ENCODE measurements around the gene SLC35E3. TPM values are rescaled to one million over a fixed set of nuclear protein-coding genes. Genes with fewer than 3 reads are reported as not detected.

Gene SLC35E3
- total RNA-seq, 1 donor from 2014 or later, result 10.5 TPM

- Mint-ChIP-seq H3K27me3 (ENCODE audit: unreplicated experiment) (peaks cover 1% of the 10 kb centered on the region), H3K4me1 (ENCODE audit: unreplicated experiment) (peaks cover 11% of the 10 kb centered on the region), H3K27ac (ENCODE audit: unreplicated experiment) (no peak overlapping the region), H3K9me3 (ENCODE audit: unreplicated experiment) (no peaks in the 10 kb centered on the region), H3K36me3 (ENCODE audit: low read depth, unreplicated experiment) (peaks cover 10% of the 10 kb centered on the region), H3K4me3 (ENCODE audit: unreplicated experiment) (no peak overlapping the region)
- no peak for TF ChIP-seq CTCF (IDR thresholded peaks at IDR 0.05; ENCODE audit: unreplicated experiment)
- no peak for DNase-seq (ENCODE audit: low spot score)
Observed at GRCh38 chr12:68743356-68743755, 2.6 kb upstream of the SLC35E3 start.

GRCh38 chr12:68745376-68745903 is 536 bp upstream of the SLC35E3 start:
- peaks cover 11% of the 10 kb centered on the region for H3K4me1 Mint-ChIP-seq (ENCODE audit: unreplicated experiment)
- peak overlapping the region; percentile 97 for H3K4me3 Mint-ChIP-seq (ENCODE audit: unreplicated experiment)
- TF ChIP-seq CTCF (IDR thresholded peaks at IDR 0.05; ENCODE audit: unreplicated experiment), result no peak
- no peaks in the 10 kb centered on the region for H3K9me3 Mint-ChIP-seq (ENCODE audit: unreplicated experiment)
- H3K36me3 Mint-ChIP-seq (ENCODE audit: low read depth, unreplicated experiment), result peaks cover 9% of the 10 kb centered on the region
- H3K27ac Mint-ChIP-seq (ENCODE audit: unreplicated experiment), result no peak overlapping the region
- H3K27me3 Mint-ChIP-seq (ENCODE audit: unreplicated experiment), result peaks cover 7% of the 10 kb centered on the region
- DNase-seq (ENCODE audit: low spot score), result no peak

GRCh38 chr12:68746572-68747180 is 700 bp downstream of the SLC35E3 start:
- H3K27me3 Mint-ChIP-seq (ENCODE audit: unreplicated experiment), result peaks cover 6% of the 10 kb centered on the region
- DNase-seq (ENCODE audit: low spot score), result peak; percentile 52
- H3K27ac Mint-ChIP-seq (ENCODE audit: unreplicated experiment), result peak overlapping the region; percentile 1

GRCh38 chr12:68749443-68749842 is 3.5 kb downstream of the SLC35E3 start:
- no peak for DNase-seq (ENCODE audit: low spot score)
- no peak for TF ChIP-seq CTCF (IDR thresholded peaks at IDR 0.05; ENCODE audit: unreplicated experiment)
- Mint-ChIP-seq H3K27me3 (ENCODE audit: unreplicated experiment) (peaks cover 6% of the 10 kb centered on the region), H3K4me1 (ENCODE audit: unreplicated experiment) (peaks cover 11% of the 10 kb centered on the region), H3K36me3 (ENCODE audit: low read depth, unreplicated experiment) (peaks cover 24% of the 10 kb centered on the region), H3K27ac (ENCODE audit: unreplicated experiment) (no peak overlapping the region), H3K4me3 (ENCODE audit: unreplicated experiment) (no peak overlapping the region), H3K9me3 (ENCODE audit: unreplicated experiment) (no peaks in the 10 kb centered on the region)

More at GRCh38 chr12:68746572-68747180, 700 bp downstream of the SLC35E3 start:
- Mint-ChIP-seq H3K4me3 (ENCODE audit: unreplicated experiment) (peak overlapping the region; percentile 97), H3K36me3 (ENCODE audit: low read depth, unreplicated experiment) (peaks cover 11% of the 10 kb centered on the region), H3K9me3 (ENCODE audit: unreplicated experiment) (no peaks in the 10 kb centered on the region), H3K4me1 (ENCODE audit: unreplicated experiment) (peaks cover 11% of the 10 kb centered on the region)
- no peak for TF ChIP-seq CTCF (IDR thresholded peaks at IDR 0.05; ENCODE audit: unreplicated experiment)

- TF ChIP-seq CTCF (IDR thresholded peaks at IDR 0.05; ENCODE audit: unreplicated experiment), result no peak
- peak overlapping the region; percentile 1 for H3K27ac Mint-ChIP-seq (ENCODE audit: unreplicated experiment)
- H3K36me3 Mint-ChIP-seq (ENCODE audit: low read depth, unreplicated experiment), result peaks cover 27% of the 10 kb centered on the region
- no peak for DNase-seq (ENCODE audit: low spot score)
- H3K27me3 Mint-ChIP-seq (ENCODE audit: unreplicated experiment), result peaks cover 6% of the 10 kb centered on the region
- H3K4me3 Mint-ChIP-seq (ENCODE audit: unreplicated experiment), result peak overlapping the region; percentile 1
- no peaks in the 10 kb centered on the region for H3K9me3 Mint-ChIP-seq (ENCODE audit: unreplicated experiment)
- H3K4me1 Mint-ChIP-seq (ENCODE audit: unreplicated experiment), result peaks cover 11% of the 10 kb centered on the region
Observed at GRCh38 chr12:68749861-68750260, 3.9 kb downstream of the SLC35E3 start.
